ENCODE measurements around the gene IQGAP2. TPM values are rescaled to one million over a fixed set of nuclear protein-coding genes. Genes with fewer than 3 reads are reported as not detected.

Gene IQGAP2
- total and polyA plus RNA-seq, 9 of the 15 experiments (the other 6 are each of a cell fraction or from before 2014, with no cell fraction given), result 8.7 to 23.2 (median 17.4) TPM

- no peak for TF ChIP-seq PREB (CRISPR knock-in tag; IDR thresholded peaks at IDR 0.05)
- TF ChIP-seq PHTF2 (CRISPR knock-in tag; IDR thresholded peaks at IDR 0.05), result no peak
- TF ChIP-seq, protein P1, sequence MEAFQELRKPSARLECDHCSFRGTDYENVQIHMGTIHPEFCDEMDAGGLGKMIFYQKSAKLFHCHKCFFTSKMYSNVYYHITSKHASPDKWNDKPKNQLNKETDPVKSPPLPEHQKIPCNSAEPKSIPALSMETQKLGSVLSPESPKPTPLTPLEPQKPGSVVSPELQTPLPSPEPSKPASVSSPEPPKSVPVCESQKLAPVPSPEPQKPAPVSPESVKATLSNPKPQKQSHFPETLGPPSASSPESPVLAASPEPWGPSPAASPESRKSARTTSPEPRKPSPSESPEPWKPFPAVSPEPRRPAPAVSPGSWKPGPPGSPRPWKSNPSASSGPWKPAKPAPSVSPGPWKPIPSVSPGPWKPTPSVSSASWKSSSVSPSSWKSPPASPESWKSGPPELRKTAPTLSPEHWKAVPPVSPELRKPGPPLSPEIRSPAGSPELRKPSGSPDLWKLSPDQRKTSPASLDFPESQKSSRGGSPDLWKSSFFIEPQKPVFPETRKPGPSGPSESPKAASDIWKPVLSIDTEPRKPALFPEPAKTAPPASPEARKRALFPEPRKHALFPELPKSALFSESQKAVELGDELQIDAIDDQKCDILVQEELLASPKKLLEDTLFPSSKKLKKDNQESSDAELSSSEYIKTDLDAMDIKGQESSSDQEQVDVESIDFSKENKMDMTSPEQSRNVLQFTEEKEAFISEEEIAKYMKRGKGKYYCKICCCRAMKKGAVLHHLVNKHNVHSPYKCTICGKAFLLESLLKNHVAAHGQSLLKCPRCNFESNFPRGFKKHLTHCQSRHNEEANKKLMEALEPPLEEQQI (IDR thresholded peaks at IDR 0.05), result no peak
- TF ChIP-seq ZNF347 (CRISPR knock-in tag; IDR thresholded peaks at IDR 0.05; ENCODE audit: low read depth), result no peak
- no peak for TF ChIP-seq GABPA (tag; conservative IDR thresholded peaks at IDR 0.05; ENCODE audit: low read depth)
- TF ChIP-seq MEF2D (tag; conservative IDR thresholded peaks at IDR 0.05; ENCODE audit: low read depth), result no peak
- TF ChIP-seq ZNF121 (CRISPR knock-in tag; conservative IDR thresholded peaks at IDR 0.05), result no peak
- no peak for TF ChIP-seq SRSF1 (IDR thresholded peaks at IDR 0.05; ENCODE audit: low read depth, low read length)
- TF ChIP-seq, protein P2, sequence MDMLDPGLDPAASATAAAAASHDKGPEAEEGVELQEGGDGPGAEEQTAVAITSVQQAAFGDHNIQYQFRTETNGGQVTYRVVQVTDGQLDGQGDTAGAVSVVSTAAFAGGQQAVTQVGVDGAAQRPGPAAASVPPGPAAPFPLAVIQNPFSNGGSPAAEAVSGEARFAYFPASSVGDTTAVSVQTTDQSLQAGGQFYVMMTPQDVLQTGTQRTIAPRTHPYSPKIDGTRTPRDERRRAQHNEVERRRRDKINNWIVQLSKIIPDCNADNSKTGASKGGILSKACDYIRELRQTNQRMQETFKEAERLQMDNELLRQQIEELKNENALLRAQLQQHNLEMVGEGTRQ (CRISPR knock-in tag; IDR thresholded peaks at IDR 0.05), result peak; percentile 77
- TF ChIP-seq REST (IDR thresholded peaks at IDR 0.05; ENCODE audit: borderline replicate concordance), result no peak
- no peak for TF ChIP-seq REST (CRISPR knock-in tag; IDR thresholded peaks at IDR 0.05; ENCODE audit: low read depth)
- TF ChIP-seq ETS1 (conservative IDR thresholded peaks at IDR 0.05; ENCODE audit: control insufficient read depth, low read depth, low read length), result no peak
- TF ChIP-seq FOSL1 (tag; conservative IDR thresholded peaks at IDR 0.05), result peak; percentile 43; the same call in 1 of the 2 replicates
Observed at GRCh38 chr5:76367623-76368371, 35.3 kb upstream of the IQGAP2 start (continued).
